Testis (tissue), 2 donors: ENCODE results near the gene ORM2.

Experiments used
- POLR2A ChIP-seq: fragments of 450-650 bp; IDR thresholded peaks from one replicate; pipeline ENCODE4 v1.6.1; 2017; ENCODE audit warnings: antibody characterized with exemption, mild to moderate bottlenecking, moderate library complexity
- TF ChIP-seq, protein P1 (sequence below), 3 experiments: fragments of 450-650 bp in 2 of 3; fragments of 200-600 bp in 1 of 3; sonication (generic) in 1 of 3; IDR thresholded peaks; one replicate each; pipeline ENCODE4 v1.5.1; 2016 to 2019; ENCODE audit warnings: antibody characterized with exemption in 3 of 3, mild to moderate bottlenecking in 2 of 3, moderate library complexity in 1 of 3

DNA sequence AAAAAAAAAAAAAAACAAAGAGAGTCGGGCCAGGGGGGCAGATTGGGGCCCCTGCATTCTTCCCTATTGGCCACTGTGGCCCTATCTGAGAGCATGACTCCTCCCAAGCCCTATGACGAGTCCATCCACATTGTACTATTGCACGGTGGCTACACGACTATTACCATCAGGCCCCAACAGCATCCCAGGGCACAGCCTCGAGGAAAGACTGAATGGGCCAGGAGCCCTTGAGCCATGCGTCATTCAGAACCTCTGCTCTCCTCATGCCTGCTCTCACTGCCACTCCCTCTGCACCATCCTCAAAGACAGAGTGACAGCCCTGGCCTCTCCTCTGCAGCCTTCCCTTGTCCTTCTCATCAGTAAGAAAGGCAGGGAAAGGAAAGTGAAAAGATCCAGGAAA, 26.9 kb upstream of the ORM2 start:
- TF ChIP-seq, protein P1, sequence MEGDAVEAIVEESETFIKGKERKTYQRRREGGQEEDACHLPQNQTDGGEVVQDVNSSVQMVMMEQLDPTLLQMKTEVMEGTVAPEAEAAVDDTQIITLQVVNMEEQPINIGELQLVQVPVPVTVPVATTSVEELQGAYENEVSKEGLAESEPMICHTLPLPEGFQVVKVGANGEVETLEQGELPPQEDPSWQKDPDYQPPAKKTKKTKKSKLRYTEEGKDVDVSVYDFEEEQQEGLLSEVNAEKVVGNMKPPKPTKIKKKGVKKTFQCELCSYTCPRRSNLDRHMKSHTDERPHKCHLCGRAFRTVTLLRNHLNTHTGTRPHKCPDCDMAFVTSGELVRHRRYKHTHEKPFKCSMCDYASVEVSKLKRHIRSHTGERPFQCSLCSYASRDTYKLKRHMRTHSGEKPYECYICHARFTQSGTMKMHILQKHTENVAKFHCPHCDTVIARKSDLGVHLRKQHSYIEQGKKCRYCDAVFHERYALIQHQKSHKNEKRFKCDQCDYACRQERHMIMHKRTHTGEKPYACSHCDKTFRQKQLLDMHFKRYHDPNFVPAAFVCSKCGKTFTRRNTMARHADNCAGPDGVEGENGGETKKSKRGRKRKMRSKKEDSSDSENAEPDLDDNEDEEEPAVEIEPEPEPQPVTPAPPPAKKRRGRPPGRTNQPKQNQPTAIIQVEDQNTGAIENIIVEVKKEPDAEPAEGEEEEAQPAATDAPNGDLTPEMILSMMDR (IDR thresholded peaks at IDR 0.05) = no peak
- TF ChIP-seq POLR2A = no peak
